Measurements from ENCODE around the gene HMGA1. TPM values are rescaled to one million over a fixed set of nuclear protein-coding genes. Genes with fewer than 3 reads are reported as not detected.

Gene HMGA1
- polyA plus RNA-seq, 3 donors = 11.4 to 37.9 (median 17.6) TPM

GRCh38 chr6:34202329-34203201, 34.1 kb upstream of the HMGA1 start:
- Mint-ChIP-seq H3K4me3 (no peak overlapping the region), H3K27me3 (ENCODE audit: low read depth in 3 of 3) (peaks cover 5 to 15% (median 12%) of the 10 kb centered on the region in 3 donors), H3K27ac (peak overlapping the region in 1 of 7 donors; percentile 9), H3K4me1 (peaks cover 3% of the 10 kb centered on the region), H3K9me3 (peaks cover 2 to 19% (median 7%) of the 10 kb centered on the region in 7 donors), H3K36me3 (no peaks in the 10 kb centered on the region)
- Histone ChIP-seq H3K79me2 (ENCODE audit: insufficient read depth, low read length) (no peaks in the 10 kb centered on the region), H3K4me2 (replicated peaks; ENCODE audit: extremely low read depth, low read length, poor library complexity, severe bottlenecking) (no peak overlapping the region), H4K20me1 (ENCODE audit: insufficient read depth, low read length) (no peaks in the 10 kb centered on the region), H3K27me3 (ENCODE audit: control insufficient read depth in 2 of 2, insufficient read depth in 2 of 2, low read length in 2 of 2) (peaks cover 0 to 3% of the 10 kb centered on the region in 2 donors), H3K4me3 (replicated peaks in 1 of 3; ENCODE audit: low read depth in 2 of 3, low read length in 3 of 3) (no peak overlapping the region), H3K9me3 (replicated peaks in 1 of 2; ENCODE audit: control insufficient read depth in 1 of 2, insufficient read depth in 1 of 2, low read length in 2 of 2) (peaks cover 0 to 11% of the 10 kb centered on the region in 2 donors), H2AFZ (ENCODE audit: insufficient read depth, low read depth, low read length, poor library complexity, severe bottlenecking) (no peak overlapping the region), H3K27ac (ENCODE audit: low read depth in 1 of 2, low read length in 2 of 2) (no peak overlapping the region), H3K9ac (ENCODE audit: insufficient read depth, low read length, poor library complexity, severe bottlenecking) (no peak overlapping the region), H3K4me1 (ENCODE audit: control insufficient read depth in 1 of 2, insufficient read depth in 2 of 2, low read length in 2 of 2) (no peaks in the 10 kb centered on the region), H3K36me3 (replicated peaks in 1 of 2; ENCODE audit: control insufficient read depth in 1 of 2, insufficient read depth in 2 of 2, low read length in 2 of 2) (no peaks in the 10 kb centered on the region)
- TF ChIP-seq CTCF (IDR thresholded peaks at IDR 0.05) = no peak
- DNase-seq = peak in 1 of 3 donors; percentile 9
- intact Hi-C loops (cut with micrococcal nuclease) = no loop called here
- 92% methylated on average over 15 of the region's 20 CpGs for WGBS (ENCODE audit: insufficient coverage)

GRCh38 chr6:34204693-34205092, 32.0 kb upstream of the HMGA1 start:
- H4K20me1 ChIP-seq (ENCODE audit: insufficient read depth, low read length) = no peaks in the 10 kb centered on the region
- Mint-ChIP-seq H3K9me3 (peaks cover 2 to 19% (median 7%) of the 10 kb centered on the region in 7 donors), H3K27ac (no peak overlapping the region), H3K4me3 (no peak overlapping the region), H3K36me3 (no peaks in the 10 kb centered on the region), H3K4me1 (peaks cover 3% of the 10 kb centered on the region), H3K27me3 (ENCODE audit: low read depth in 3 of 3) (peaks cover 2 to 7% (median 6%) of the 10 kb centered on the region in 3 donors)
- H3K36me3 ChIP-seq (replicated peaks in 1 of 2; ENCODE audit: control insufficient read depth in 1 of 2, insufficient read depth in 2 of 2, low read length in 2 of 2) = no peaks in the 10 kb centered on the region
- no peak overlapping the region for H2AFZ ChIP-seq (ENCODE audit: insufficient read depth, low read depth, low read length, poor library complexity, severe bottlenecking)
- H3K4me2 ChIP-seq (replicated peaks; ENCODE audit: extremely low read depth, low read length, poor library complexity, severe bottlenecking) = no peak overlapping the region
- no peaks in the 10 kb centered on the region for H3K4me1 ChIP-seq (ENCODE audit: control insufficient read depth in 1 of 2, insufficient read depth in 2 of 2, low read length in 2 of 2)
- no peaks in the 10 kb centered on the region for H3K79me2 ChIP-seq (ENCODE audit: insufficient read depth, low read length)
- peaks cover 0 to 11% of the 10 kb centered on the region in 2 donors for H3K9me3 ChIP-seq (replicated peaks in 1 of 2; ENCODE audit: control insufficient read depth in 1 of 2, insufficient read depth in 1 of 2, low read length in 2 of 2)
- no peak overlapping the region for H3K9ac ChIP-seq (ENCODE audit: insufficient read depth, low read length, poor library complexity, severe bottlenecking)
- no peak overlapping the region for H3K4me3 ChIP-seq (replicated peaks in 1 of 3; ENCODE audit: low read depth in 2 of 3, low read length in 3 of 3)
- no peak for DNase-seq
- intact Hi-C loops (cut with micrococcal nuclease) = no loop called here
- no peak for TF ChIP-seq CTCF (IDR thresholded peaks at IDR 0.05)
- no peak overlapping the region for H3K27ac ChIP-seq (ENCODE audit: low read depth in 1 of 2, low read length in 2 of 2)
- no peaks in the 10 kb centered on the region for H3K27me3 ChIP-seq (ENCODE audit: control insufficient read depth in 2 of 2, insufficient read depth in 2 of 2, low read length in 2 of 2)
- WGBS (ENCODE audit: insufficient coverage) = no CpG with 5 or more reads among the region's 4 CpGs
